Measurements from ENCODE around the gene TEAD1.
"Not testable (repeated sequence)": the region's sequence is repeated elsewhere in the genome, so short reads cannot be mapped to it uniquely, and the experiment has no call there.

The TEAD1 gene

GRCh38 chr11:12745787-12746186, 71.6 kb downstream of the TEAD1 start:
- no peak for DNase-seq

GRCh38 chr11:12746593-12747097, 72.4 kb downstream of the TEAD1 start:
- DNase-seq = no peak

GRCh38 chr11:12748561-12748960, 74.3 kb downstream of the TEAD1 start:
- DNase-seq = no peak

- DNase-seq = no peak
Measured at GRCh38 chr11:12749442-12749841, 75.2 kb downstream of the TEAD1 start.

- DNase-seq = no peak
Measured at GRCh38 chr11:12750181-12750580, 76.0 kb downstream of the TEAD1 start.

GRCh38 chr11:12752868-12753524, 78.8 kb downstream of the TEAD1 start:
- no peak for DNase-seq

- DNase-seq = no peak
Measured at GRCh38 chr11:12754021-12754420, 79.8 kb downstream of the TEAD1 start.

GRCh38 chr11:12754582-12755234, 80.5 kb downstream of the TEAD1 start:
- DNase-seq = no peak

GRCh38 chr11:12755510-12756453, 81.6 kb downstream of the TEAD1 start:
- no peak for DNase-seq

GRCh38 chr11:12756454-12756806, 82.2 kb downstream of the TEAD1 start:
- DNase-seq = no peak

- no peak for DNase-seq
Measured at GRCh38 chr11:12756867-12757266, 82.6 kb downstream of the TEAD1 start.

GRCh38 chr11:12757416-12757815, 83.2 kb downstream of the TEAD1 start:
- DNase-seq = no peak

GRCh38 chr11:12758117-12758516, 83.9 kb downstream of the TEAD1 start:
- not testable (repeated sequence) for DNase-seq

GRCh38 chr11:12761029-12761428, 86.8 kb downstream of the TEAD1 start:
- no peak for DNase-seq

- no peak for DNase-seq
Measured at GRCh38 chr11:12762278-12762677, 88.1 kb downstream of the TEAD1 start.

GRCh38 chr11:12762696-12763324, 88.6 kb downstream of the TEAD1 start:
- no peak for DNase-seq

- DNase-seq = no peak
Measured at GRCh38 chr11:12764187-12764914, 90.1 kb downstream of the TEAD1 start.

GRCh38 chr11:12765428-12765827, 91.2 kb downstream of the TEAD1 start:
- no peak for DNase-seq

GRCh38 chr11:12767027-12767426, 92.8 kb downstream of the TEAD1 start:
- no peak for DNase-seq

GRCh38 chr11:12767577-12767976, 93.4 kb downstream of the TEAD1 start:
- no peak for DNase-seq

GRCh38 chr11:12768726-12769673, 94.8 kb downstream of the TEAD1 start:
- no peak for DNase-seq

Data from activated effector memory CD4-positive, alpha-beta T cell treated with anti-CD3 and anti-CD28 coated beads, Interleukin-2, amount 50 U/mL, for 16 hours (primary cell).